CD14-positive monocyte (primary cell): Measurements from ENCODE around the gene GPATCH1. TPM values are rescaled to one million over a fixed set of nuclear protein-coding genes. Genes with fewer than 3 reads are reported as not detected.

Experiments used
- DNase-seq, 3 donors: peaks; one replicate each; pipeline ENCODE4 v3.0.0-alpha.2; 2011 to 2022
- H2AFZ ChIP-seq: 2 replicates; pipeline ENCODE4 v1.6.0; 2012; ENCODE audit warnings: mild to moderate bottlenecking, low read depth, low read length, inconsistent platforms; ENCODE audit not compliant: insufficient read depth, poor library complexity, severe bottlenecking
- H3K27ac ChIP-seq, 2 donors: 1 replicate in 1 of 2; 2 replicates in 1 of 2; pipeline ENCODE4 v1.5.1; 2012 to 2013; ENCODE audit warnings: low read length in 2 of 2, control low read depth in 1 of 2, inconsistent platforms in 1 of 2, low read depth in 1 of 2, mild to moderate bottlenecking in 1 of 2
- H3K27me3 ChIP-seq, 2 donors: one replicate each; pipeline versions ENCODE4 v1.6.0 to v1.6.1; 2011 to 2013; ENCODE audit warnings: low read length in 2 of 2; ENCODE audit not compliant: control insufficient read depth in 2 of 2, insufficient read depth in 2 of 2
- H3K36me3 ChIP-seq, 2 donors: replicated peaks in 1 of 2; 1 replicate in 1 of 2; 2 replicates in 1 of 2; pipeline versions ENCODE4 v1.5.1 to v1.6.1; 2012 to 2013; ENCODE audit warnings: low read length in 2 of 2, control low read depth in 1 of 2, inconsistent platforms in 1 of 2, mild to moderate bottlenecking in 1 of 2; ENCODE audit not compliant: insufficient read depth in 2 of 2, control insufficient read depth in 1 of 2
- H3K4me1 ChIP-seq, 2 donors: 1 replicate in 1 of 2; 2 replicates in 1 of 2; pipeline versions ENCODE4 v1.5.1 to v1.6.1; 2012 to 2013; ENCODE audit warnings: low read length in 2 of 2, control low read depth in 1 of 2, inconsistent platforms in 1 of 2, mild to moderate bottlenecking in 1 of 2, moderate library complexity in 1 of 2; ENCODE audit not compliant: insufficient read depth in 2 of 2, control insufficient read depth in 1 of 2
- H3K4me2 ChIP-seq: replicated peaks from 2 replicates; pipeline ENCODE3; 2012; ENCODE audit warnings: low read length, moderate library complexity, mild to moderate bottlenecking; ENCODE audit not compliant: poor library complexity, severe bottlenecking; ENCODE audit errors: extremely low read depth
- H3K4me3 ChIP-seq, 3 experiments: fragments of 200-600 bp in 1 of 3; sonication (generic) in 1 of 3; replicated peaks in 1 of 3; 1 replicate in 2 of 3; 2 replicates in 1 of 3; pipeline ENCODE4 v1.5.1; 2011 to 2013; ENCODE audit warnings: low read length in 3 of 3, mild to moderate bottlenecking in 3 of 3, control low read depth in 2 of 3, low read depth in 2 of 3, inconsistent platforms in 1 of 3, moderate library complexity in 1 of 3
- H3K79me2 ChIP-seq: 2 replicates; pipeline ENCODE4 v1.6.0; 2012; ENCODE audit warnings: mild to moderate bottlenecking, control low read depth, inconsistent platforms, low read length, moderate library complexity; ENCODE audit not compliant: insufficient read depth
- H3K9ac ChIP-seq: 2 replicates; pipeline ENCODE4 v1.6.0; 2017; ENCODE audit warnings: low read length, mild to moderate bottlenecking; ENCODE audit not compliant: insufficient read depth, poor library complexity, severe bottlenecking
- H3K9me3 ChIP-seq, 2 donors: replicated peaks in 1 of 2; 1 replicate in 1 of 2; 2 replicates in 1 of 2; pipeline versions ENCODE4 v1.5.1 to v1.6.1; 2012 to 2013; ENCODE audit warnings: low read length in 2 of 2, control low read depth in 1 of 2; ENCODE audit not compliant: control insufficient read depth in 1 of 2, insufficient read depth in 1 of 2
- H4K20me1 ChIP-seq: 2 replicates; pipeline ENCODE4 v1.6.0; 2012; ENCODE audit warnings: mild to moderate bottlenecking, low read length, control low read depth, moderate library complexity; ENCODE audit not compliant: insufficient read depth
- H3K27ac Mint-ChIP-seq, 7 donors: one replicate each; pipeline ENCODE4 v1.8.0; 2020; ENCODE audit warnings: mild to moderate bottlenecking in 7 of 7, mixed read lengths in 7 of 7, moderate library complexity in 6 of 7, inconsistent platforms in 2 of 7
- H3K27me3 Mint-ChIP-seq, 3 donors: one replicate each; pipeline ENCODE4 v1.8.0; 2021 to 2022; ENCODE audit warnings: low read depth in 3 of 3, mild to moderate bottlenecking in 3 of 3, mixed read lengths in 3 of 3, moderate library complexity in 3 of 3, inconsistent platforms in 1 of 3
- H3K36me3 Mint-ChIP-seq, 2 donors: one replicate each; pipeline ENCODE4 v1.8.0; 2020; ENCODE audit warnings: mixed read lengths in 2 of 2, inconsistent platforms in 1 of 2, mild to moderate bottlenecking in 1 of 2
- H3K4me1 Mint-ChIP-seq: one replicate; pipeline ENCODE4 v1.8.0; 2020; ENCODE audit warnings: mild to moderate bottlenecking, mixed read lengths
- H3K4me3 Mint-ChIP-seq, 2 donors: one replicate each; pipeline ENCODE4 v1.8.0; 2020; ENCODE audit warnings: mild to moderate bottlenecking in 2 of 2, mixed read lengths in 2 of 2, moderate library complexity in 1 of 2
- H3K9me3 Mint-ChIP-seq, 7 donors: one replicate each; pipeline ENCODE4 v1.8.0; 2020 to 2022; ENCODE audit warnings: mixed read lengths in 7 of 7, mild to moderate bottlenecking in 6 of 7, moderate library complexity in 6 of 7, inconsistent platforms in 2 of 7
- WGBS: methylation state at CpG from one replicate; pipeline ENCODE4 v1.1.5; 2013; ENCODE audit warnings: missing lambda C conversion rate; ENCODE audit not compliant: insufficient coverage; 5-methylcytosine and 5-hydroxymethylcytosine counted together
- intact Hi-C, 2 donors: fragments of 100-400 bp; cut with micrococcal nuclease; formaldehyde crosslinking; loops; one replicate each; pipeline versions ENCODE4 v1.15.0 to v1.15.1; 2023
- polyA plus RNA-seq, 3 donors: library from polyadenylated mRNA; depleted of rRNA in 1 of 3; unstranded in 2 of 3; stranded (reverse) in 1 of 3; fragments of 300-500 nt in 2 of 3; fragments of >200 nt in 1 of 3; fragmentation: Illumina TruSeq in 2 of 3; gene quantifications; 1 replicate in 2 of 3; 2 replicates in 1 of 3; pipeline ENCODE4 v1.2.3, GENCODE V29; 2012 to 2021
- TF ChIP-seq, protein P1 (sequence below): fragments of 200-600 bp; IDR thresholded peaks from one replicate; pipeline ENCODE4 v1.8.0; 2022; ENCODE audit warnings: antibody characterized with exemption, mild to moderate bottlenecking

GPATCH1 gene
- polyA plus RNA-seq, 3 donors, result 1.4 to 6.8 (median 4.0) TPM

DNA sequence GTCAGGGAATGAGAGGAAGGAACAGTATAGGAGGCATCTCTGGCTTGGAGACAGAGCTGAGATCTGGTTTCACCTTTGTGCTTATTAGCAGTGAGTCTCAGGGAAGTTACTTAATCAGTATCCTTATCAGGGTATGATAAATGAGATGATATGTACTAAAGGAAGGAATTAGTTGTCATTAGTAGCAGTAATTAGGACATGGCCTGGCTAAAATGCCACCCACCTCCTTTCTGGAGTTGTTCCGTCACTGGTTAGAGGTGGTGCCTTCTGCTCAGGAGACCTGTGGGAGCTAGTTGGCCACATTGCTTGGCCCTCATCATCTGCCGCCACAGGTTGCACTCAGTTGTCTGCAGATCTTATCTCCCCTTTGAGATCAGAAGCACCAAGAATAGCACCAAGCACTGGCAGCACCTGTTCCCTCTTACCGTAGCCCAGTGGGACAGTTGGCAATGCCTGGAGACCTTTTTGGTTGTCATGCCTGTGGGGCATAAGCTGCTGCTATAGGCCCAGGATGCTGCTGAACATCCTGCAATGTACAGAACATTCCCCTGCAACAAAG lies 4.7 kb downstream of the GPATCH1 start:
- Histone ChIP-seq H4K20me1 (no peaks in the 10 kb centered on the region), H3K79me2 (peaks cover 17% of the 10 kb centered on the region), H3K9me3 (no peaks in the 10 kb centered on the region), H3K4me2 (no peak overlapping the region), H3K9ac (no peak overlapping the region), H3K4me1 (peaks cover 10 to 18% of the 10 kb centered on the region in 2 donors), H3K4me3 (no peak overlapping the region), H3K27ac (no peak overlapping the region), H2AFZ (no peak overlapping the region), H3K27me3 (no peaks in the 10 kb centered on the region), H3K36me3 (peaks cover 24 to 37% of the 10 kb centered on the region in 2 donors)
- 97% methylated on average over 3 of the region's 3 CpGs for WGBS
- no peak overlapping the region for H3K4me3 Mint-ChIP-seq
- peaks cover 0 to 6% (median 2%) of the 10 kb centered on the region in 3 donors for H3K27me3 Mint-ChIP-seq
- H3K27ac Mint-ChIP-seq, result peak overlapping the region in 1 of 7 donors; percentile 49
- no peaks in the 10 kb centered on the region for H3K9me3 Mint-ChIP-seq
- peaks cover 20 to 37% of the 10 kb centered on the region in 2 donors for H3K36me3 Mint-ChIP-seq
- DNase-seq, result no peak
- intact Hi-C loops, result loop anchor here in 1 of 2 donors (10.0 kb wide), 1 partner anchor 111 kb away; the partner anchor contains the start of genes CEP89 and FAAP24
- peaks cover 16% of the 10 kb centered on the region for H3K4me1 Mint-ChIP-seq
- TF ChIP-seq, protein P1, sequence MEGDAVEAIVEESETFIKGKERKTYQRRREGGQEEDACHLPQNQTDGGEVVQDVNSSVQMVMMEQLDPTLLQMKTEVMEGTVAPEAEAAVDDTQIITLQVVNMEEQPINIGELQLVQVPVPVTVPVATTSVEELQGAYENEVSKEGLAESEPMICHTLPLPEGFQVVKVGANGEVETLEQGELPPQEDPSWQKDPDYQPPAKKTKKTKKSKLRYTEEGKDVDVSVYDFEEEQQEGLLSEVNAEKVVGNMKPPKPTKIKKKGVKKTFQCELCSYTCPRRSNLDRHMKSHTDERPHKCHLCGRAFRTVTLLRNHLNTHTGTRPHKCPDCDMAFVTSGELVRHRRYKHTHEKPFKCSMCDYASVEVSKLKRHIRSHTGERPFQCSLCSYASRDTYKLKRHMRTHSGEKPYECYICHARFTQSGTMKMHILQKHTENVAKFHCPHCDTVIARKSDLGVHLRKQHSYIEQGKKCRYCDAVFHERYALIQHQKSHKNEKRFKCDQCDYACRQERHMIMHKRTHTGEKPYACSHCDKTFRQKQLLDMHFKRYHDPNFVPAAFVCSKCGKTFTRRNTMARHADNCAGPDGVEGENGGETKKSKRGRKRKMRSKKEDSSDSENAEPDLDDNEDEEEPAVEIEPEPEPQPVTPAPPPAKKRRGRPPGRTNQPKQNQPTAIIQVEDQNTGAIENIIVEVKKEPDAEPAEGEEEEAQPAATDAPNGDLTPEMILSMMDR, result no peak

DNA sequence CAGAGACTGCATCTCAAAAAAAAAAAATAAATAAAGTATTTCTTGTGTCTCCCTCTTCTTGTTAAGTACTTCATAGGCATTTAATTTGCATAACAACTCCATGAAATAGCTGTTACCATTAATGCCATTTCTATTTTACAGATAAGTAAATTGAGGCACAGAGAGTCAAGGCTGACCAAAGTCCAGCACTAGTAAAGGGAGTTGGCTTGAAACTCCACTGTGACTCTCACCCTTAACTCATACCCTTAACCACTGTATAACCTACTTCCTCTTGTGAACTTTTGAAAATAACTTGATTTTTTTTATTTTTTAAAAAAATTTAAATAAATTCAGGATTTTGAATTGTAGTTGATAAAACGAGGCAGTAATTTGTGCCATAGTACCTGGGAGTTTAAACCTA lies 6.0 kb downstream of the GPATCH1 start:
- Mint-ChIP-seq H3K9me3 (no peaks in the 10 kb centered on the region), H3K4me1 (peaks cover 6% of the 10 kb centered on the region), H3K27me3 (peaks cover 0 to 6% (median 0%) of the 10 kb centered on the region in 3 donors), H3K36me3 (peaks cover 31 to 50% of the 10 kb centered on the region in 2 donors), H3K4me3 (no peak overlapping the region), H3K27ac (no peak overlapping the region)
- Histone ChIP-seq H3K79me2 (peaks cover 7% of the 10 kb centered on the region), H3K4me3 (no peak overlapping the region), H3K27me3 (no peaks in the 10 kb centered on the region), H3K27ac (no peak overlapping the region), H3K4me2 (no peak overlapping the region), H3K4me1 (peaks cover 3 to 8% of the 10 kb centered on the region in 2 donors), H3K9ac (no peak overlapping the region), H3K9me3 (no peaks in the 10 kb centered on the region), H2AFZ (no peak overlapping the region), H3K36me3 (peaks cover 34 to 50% of the 10 kb centered on the region in 2 donors), H4K20me1 (no peaks in the 10 kb centered on the region)
- DNase-seq, result no peak
- intact Hi-C loops, result loop anchor here in 1 of 2 donors (10.0 kb wide), 1 partner anchor 112 kb away; the partner anchor contains the start of genes CEP89 and FAAP24
- no CpG with 5 or more reads among the region's 1 CpG for WGBS
- TF ChIP-seq, protein P1, result no peak
